NCI-H345 (cell line): ENCODE measurements around the gene NGEF.
A peak's percentile ranks its signal among the peaks of the same experiment; 100 is the strongest.
"Not testable (repeated sequence)": the region's sequence is repeated elsewhere in the genome, so short reads cannot be mapped to it uniquely, and the experiment has no call there.

Experiments used
- DNase-seq: peaks from one replicate; lab custom pipeline; 2025; lab: John Stamatoyannopoulos, UW

The NGEF gene

DNA sequence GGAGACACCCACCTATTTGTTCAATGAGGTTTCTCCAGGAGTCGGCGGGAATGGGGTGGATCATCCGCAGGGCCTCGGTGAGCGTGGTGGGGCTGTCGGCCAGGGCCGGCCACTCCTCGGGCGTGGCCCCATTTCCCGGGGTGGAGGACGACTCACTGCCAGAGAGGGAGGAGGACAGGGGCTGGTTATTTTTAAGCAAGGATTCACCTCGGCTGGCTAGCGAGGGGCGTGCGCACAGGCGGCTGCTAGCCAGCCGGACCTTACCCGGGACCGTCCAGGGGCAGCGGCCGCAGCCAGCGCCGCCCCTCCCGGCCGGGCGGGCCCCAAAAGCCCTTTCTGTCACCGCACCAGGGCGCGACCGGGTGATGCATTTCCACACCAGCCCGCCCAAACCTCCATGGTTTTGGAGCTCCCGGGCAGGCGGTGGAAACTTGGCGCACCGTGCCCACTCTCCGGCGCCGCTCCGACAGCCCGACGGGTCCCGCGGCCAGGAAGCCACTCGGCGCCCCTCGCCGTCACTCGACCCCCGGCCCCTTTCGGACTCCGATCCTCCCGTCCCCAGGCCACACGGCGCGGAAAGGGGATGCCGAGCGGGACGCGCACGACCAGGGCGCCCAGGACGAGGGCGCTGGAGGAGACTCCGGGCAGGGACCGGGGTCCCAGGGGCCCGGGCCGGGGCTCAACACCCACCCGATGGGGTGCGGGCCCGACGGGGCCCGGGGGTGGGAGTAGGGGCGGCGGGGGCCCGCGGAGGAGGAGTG is 85.8 kb downstream of the NGEF start:
- DNase-seq = no peak

DNA sequence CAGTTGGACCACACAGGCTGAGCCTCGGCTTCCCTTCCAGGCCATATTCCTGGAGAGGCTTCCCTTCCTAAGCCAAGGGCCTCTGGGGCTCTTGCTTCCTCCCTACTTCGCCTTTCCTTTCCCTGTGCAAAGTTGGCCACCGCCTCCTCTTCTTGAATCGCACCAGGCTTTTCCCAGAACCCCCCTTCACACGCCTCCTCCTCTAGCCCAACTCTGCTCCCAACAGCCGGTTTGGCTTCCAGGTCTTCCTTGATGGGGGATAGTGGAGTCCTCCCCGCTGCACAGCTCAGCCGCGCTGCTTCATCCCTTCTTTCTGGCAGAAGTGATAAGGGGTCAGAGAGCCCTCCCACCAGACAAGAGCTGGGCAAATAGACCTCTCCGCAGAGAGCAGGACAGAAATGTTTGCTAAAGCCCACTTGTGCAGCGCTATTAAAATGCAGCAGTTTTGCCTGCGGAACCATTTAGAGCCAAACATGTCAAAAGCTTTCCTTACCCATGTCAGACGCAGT is 86.6 kb downstream of the NGEF start:
- no peak for DNase-seq

DNA sequence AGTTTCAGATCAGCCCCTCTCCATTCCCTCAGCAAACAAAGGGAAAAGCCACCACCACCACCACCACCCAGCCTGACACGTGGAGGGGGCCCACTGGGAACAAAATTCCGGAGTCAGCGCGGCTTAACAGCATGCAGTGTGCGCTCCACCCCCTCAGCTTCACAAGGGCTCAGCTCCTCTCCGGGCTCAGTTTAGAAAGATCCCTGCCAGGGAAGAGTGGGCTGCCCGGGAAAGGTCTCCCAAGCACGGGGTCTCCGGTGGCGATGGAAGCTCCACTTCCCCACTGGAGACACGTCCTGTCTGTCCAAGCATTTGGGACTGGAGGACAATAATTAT is 87.3 kb downstream of the NGEF start:
- no peak for DNase-seq

DNA sequence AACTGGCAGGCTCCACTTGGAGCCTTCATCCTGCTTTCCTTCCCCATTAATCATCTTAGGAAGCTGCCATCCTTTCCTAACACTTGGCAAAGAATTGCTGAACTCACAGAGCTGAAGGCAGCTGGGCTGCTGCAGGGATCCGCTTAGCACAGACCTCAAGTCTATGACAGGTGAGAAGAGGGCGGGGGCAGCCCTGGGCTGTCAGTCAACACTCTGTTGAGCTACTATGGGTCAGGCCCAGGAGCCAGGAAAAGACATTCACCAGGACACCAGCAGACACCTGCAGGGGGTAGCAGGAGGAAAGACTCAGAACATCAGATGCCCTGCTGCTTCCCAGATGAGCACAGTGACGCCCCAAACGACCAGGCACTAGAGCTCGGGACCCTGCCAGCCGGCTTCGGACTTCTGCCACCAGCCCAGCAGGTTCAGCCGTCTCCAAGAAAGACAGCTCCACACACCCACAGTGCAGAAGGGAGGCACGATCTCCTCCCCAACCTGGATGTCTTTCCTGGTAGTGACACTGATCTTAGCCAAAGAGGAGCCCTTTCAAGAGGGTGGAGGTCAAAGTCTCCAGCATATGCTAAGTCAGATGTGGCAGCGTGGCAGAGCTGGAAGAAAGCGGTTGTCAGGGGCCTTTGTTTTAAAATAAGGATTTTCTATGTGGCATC is 87.8 kb downstream of the NGEF start:
- no peak for DNase-seq

DNA sequence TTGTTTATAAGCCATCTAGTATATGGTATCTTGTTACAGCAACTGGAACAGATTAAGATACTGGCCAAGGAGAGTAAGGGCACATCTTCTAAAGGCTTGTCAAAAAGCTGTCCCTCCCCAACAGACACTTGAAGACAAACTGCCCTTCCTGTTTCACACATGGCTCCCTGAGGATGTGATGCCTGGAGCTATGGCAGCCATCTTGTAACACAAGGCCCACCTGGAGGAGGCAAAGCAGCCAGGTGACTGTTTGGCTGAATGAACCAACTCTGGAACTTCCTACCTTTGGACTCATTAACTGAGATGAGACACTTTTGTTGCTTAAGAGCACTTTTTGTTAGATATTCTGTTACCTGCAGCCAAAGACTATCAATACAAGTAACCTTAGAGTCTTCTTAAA is 88.6 kb downstream of the NGEF start:
- no peak for DNase-seq

DNA sequence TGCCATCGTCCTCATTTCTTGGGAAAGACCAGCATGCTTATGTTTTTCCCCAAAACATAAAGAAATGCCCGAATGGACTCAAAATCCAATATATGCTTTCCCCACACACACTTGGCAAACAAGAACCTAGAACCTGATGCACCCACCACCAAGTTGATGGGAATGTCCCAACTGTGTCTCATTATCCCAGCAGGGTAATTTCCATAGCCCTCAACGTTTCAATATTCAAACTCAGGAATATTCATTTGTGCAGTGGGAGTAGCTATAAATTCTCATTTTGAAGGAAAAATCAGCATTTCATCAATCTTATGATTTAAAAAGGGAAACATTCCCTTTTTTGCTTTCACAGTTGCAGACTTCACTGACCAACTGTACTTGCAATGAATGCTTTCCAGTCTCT is 92.3 kb downstream of the NGEF start:
- no peak for DNase-seq

DNA sequence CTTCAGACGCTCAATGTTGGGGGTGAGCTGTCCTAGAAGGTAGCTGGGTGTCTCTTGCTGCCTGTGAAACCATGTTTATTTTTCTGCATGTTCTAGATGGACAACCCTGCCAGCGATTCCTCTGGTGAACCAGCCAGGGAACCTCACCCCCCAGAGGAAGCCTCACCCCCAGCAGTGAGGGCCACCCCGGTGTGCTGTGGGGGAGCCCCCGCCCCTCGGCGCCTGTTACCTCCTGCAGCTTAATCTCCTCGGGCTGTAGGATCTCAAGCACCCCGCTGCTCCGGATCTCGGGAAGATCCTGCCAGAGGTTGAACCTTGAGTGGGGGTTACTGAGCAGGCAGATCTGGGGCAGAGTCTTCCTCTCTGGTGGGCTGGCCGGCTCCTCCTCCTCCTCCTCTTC is 93.0 kb downstream of the NGEF start:
- no peak for DNase-seq

DNA sequence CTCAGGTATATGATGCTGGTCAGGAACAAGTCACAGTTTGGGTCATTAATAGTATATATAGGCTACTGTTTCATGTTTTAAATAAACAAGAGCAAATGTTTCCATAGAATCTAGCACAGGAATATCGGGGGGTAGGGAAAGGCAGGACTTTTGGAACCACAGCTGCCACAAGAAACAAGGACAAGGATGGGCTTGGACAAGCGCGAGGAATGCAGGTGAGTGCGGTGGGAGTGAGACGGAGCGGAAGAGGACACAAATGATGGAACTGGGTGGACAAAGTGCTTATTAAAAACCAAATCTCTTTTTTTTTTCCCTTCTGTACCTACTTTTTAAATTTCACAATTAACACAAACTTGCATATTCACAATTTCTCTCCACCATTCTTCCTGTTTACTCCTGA is 93.9 kb downstream of the NGEF start:
- DNase-seq = no peak

DNA sequence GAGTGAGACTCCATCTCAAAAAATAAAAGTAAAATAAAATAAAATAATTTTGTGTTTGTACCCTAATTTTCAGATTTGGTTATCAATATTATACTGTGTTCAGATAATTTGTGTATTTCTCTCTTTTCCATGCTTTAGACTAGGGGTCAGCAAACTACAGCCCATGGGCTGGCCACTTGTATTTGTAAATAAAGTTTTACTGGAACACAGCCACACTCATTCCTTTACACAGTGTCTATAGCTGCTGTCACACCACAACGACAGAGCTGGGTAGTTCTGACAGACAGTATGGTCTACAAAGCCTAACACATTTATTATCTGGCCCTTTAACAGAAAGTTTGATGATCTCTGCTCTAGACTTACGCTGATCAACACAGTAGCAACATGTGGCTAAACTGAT is 99.2 kb downstream of the NGEF start:
- no peak for DNase-seq

DNA sequence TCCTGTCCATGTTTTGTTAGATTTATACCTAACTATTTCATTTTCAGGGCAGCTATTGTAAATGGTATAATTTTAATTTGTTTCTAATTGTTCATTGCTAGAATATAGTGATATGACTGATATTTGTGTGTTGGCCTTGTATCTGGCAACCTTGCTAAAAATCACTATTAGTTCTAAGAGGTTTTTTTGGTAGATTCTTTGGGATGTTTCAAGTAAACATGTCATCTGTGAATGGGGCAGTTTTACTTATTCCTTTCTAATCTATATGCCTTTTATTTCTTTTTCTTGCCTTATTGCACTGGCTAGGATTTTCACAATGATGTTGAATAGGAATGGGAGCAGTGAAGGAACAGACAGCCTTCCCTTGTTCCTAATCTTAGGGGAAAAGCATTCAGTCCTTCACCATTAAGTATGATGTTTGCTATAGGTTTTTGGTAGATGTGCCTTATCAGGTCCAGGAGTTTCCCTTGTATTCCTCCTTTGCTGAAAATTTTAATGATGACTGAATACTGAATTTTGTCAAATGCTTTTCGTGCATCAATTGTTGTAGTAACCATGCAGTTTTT is 101.3 kb downstream of the NGEF start:
- DNase-seq = no peak

DNA sequence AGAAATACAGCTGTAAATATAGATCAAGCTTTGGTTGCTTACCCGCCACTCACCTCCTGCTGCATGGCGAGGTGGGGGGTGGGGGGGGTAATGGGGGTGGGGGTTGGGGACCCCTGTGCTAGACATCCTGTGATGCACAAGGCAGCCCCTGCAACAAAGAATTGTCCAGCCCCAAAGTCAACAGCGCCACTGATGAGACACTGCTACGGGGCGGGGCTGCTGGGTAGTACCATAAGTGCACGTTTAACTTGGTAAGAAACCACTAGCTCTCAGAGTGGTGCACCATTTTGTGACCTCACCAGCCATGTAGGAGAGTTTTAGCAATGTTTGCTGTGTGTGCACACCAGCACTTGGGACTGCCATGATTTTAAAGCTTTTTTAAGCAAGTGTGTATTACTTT is 102.7 kb downstream of the NGEF start:
- DNase-seq = no peak

DNA sequence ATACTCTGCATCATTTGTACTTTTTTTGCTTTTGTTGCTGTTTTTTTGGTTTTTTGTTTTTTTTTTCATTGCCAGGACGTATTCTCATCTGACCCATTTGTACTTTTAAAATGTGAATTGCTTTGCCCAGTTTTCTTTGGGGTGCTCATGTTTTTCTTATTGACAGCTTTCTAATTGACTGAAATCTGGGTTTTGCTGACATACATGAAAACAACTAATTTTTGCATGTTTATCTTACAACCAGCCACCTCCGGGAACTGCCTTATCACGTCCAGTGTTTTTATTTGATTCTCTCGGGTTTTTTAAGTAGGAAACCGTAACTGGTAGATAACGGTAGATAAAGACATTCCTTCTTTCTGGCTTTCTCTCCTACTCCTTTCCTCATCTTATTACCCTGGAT is 104.4 kb downstream of the NGEF start:
- no peak for DNase-seq

DNA sequence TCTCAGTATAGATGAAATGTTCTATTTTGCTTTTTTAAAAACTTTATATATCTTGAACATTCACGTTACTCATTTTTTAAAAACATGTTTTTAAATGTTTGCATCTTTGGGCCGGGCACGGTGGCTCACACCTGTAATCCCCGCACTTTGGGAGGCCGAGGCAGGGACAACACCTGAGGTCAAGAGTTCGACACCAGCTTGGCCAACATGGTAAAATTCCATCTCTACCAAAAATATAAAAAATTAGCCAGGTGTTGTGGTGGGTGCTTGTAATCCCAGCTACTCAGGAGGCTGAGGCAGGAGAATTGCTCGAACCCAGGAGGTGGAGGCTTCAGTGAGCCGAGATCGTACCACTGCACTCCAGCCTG is 105.4 kb downstream of the NGEF start:
- not testable (repeated sequence) for DNase-seq

DNA sequence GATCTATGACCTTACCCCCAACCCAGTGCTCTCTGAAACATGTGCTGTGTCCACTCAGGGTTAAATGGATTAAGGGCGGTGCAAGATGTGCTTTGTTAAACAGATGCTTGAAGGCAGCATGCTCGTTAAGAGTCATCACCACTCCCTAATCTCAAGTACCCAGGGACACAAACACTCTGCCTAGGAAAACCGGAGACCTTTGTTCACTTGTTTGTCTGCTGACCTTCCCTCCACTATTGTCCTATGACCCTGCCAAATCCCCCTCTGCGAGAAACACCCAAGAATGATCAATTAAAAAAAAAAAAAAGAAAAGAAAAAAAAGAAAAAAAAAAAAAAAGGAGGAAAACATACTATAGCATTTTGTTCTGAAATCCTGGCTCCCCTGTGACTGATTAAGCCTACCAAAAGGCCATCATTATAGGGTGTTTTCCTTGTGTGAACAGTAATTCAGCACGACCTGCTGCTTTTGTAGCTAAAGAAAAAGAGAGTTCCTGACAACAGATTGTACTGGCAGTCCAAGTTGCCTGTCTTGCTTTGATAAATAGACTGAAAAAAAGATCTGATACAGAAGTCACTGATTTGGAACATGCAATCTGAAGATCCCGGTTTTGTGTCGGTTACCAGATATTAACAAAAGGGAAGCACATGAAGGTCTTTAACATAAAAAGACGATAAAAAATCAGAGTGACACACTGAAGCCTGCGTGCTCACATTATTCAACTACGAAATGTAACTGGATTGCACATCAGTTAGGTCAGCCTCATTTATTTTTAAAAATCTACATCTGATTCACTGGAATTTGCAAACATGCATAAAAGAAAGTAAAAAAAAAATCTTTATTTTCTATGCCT is 106.0 kb downstream of the NGEF start:
- peak; percentile 26 for DNase-seq

DNA sequence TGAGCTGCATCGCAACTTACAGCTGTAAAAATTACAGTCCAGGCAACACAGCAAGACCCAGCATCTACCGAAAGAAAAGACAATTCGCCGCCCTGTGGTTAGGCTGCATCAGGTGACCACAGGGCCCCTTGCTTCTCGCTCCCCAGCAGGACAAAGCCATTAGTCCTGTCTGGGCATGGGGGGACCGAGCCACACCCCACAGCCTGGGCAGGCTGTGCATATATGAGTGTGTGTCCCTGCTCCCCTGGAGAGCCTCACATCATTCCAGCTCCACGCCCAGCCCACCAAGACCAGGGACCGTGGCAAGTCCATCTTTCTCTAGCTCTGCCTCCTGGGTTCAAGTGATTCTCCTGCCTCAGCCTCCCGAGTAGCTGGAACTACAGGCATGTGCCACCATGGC is 109.1 kb downstream of the NGEF start:
- no peak for DNase-seq

DNA sequence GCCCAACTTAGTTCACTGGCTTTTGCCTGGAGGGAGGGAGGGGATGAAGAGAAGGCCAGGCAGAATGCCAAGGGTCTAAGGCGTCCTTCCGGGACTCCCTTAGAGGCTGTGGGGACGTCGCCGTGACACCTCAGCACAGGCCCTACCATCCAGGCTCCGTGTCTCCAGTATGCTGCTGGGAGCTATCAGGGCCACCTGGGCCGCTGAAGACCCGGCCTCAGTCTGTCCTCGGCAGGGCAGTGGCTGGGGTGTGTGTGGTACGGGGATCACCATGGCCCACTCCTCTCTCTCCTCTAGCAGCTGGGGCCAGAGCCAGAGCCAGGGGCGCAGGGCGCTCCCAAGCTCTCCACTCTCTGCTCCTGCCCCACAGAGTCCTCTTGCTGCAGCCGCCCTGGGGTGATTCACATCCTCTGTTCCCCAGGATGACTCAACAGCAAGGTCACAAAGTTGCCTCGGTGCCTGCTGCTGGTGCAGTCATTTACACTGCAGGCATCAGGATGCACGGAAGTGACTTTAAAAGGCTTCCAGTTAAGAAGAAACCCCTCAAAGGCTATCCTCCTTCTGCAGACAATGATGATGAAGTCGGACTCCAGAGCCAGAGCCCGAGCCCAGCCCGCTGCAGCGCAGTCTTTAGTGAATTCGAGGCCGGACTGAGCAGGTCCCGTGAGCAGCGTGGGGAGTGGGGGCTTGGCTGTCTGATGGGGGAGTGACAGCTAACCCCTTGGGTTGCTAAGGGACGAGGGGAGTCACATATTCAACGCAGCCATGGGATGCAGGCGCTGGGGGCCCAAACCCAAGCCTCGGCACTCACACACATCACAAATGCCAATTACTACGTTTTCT is 111.1 kb downstream of the NGEF start:
- no peak for DNase-seq

DNA sequence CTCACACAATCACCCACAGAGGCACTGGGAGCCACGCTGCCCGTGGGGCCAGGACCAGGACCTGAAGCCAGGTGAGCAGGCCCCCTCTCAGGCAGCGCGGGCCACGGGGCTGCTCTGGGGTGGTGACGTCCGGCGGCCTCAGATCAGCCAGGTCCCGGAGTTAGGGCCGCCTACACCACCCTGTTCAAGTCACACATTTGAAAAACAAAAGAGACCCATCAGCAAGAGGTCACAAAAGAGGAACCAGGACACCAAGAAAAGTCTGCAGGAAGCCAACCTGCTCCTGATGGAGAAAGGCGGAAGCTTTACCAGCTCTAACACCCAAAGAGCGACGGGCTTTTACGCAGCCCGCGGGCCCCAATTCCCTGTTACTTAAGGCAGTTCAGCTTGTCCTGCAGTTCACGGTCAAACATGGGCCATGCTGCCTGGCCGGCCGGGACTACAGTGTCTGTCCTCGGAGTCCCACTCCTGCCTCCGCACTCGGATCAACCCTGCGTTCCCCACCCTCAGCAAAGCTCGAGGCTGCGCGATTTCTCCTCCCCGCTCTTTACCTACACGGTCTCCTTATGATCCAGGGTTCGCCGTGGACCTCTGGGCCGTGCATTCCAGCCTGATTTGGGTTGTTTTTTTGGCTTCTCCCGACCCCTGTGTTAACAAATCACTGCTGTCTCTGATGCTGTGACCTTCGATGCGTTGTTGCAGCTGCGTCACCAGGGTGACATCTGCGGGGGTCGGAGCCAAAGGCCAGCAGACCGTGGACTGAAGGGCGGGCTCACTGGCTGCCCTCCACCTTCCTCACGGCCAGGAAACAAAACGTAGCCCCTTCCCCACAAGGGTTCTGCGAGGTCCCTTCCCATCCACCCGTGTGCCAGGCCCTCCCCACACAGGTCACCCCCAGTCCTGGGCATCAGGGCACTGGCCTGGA is 112.0 kb downstream of the NGEF start:
- DNase-seq = no peak

DNA sequence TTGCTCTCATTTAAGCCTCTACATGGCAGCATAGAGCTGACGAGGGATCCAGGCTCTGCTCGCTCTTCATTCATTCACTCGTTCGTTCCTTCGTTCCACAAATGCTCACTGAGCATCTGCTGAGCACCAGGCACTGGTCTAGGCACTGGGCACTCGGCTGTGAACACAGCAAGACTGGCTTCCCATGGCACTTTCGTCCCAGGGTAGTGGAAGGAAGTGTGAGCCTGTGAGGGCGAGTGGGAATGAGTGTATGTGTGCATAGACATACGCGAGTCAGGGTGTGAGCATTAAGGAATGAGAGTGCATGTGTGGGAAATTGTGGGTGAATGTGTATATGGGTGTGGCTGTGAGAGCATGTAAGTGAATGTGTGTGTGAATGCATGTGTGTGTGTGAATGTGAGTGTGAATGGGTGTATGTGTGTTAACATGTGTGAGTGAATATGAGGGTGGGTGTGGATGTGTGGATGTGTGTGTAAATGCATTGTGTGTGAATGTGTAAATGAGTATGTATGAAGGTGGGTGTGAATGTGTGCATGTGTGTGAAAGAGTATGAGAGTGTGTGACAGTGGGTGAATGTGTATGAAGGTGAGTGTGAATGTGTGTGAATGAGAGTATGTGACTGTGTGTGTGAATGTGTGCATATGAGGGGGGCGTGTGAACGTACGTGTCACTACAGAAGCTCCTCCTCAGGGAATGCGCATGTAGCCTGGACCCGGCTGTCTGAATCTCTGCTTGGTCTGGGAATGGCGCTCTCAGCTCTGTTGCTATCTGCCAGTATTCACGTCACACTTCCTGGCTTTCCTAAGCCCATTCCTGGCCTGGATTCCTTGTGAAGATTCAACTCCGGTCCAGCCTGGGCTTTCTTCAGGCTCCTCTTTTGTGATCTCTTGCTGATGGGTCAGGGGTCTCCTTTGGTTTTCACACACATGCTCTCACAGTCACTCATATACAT is 114.2 kb downstream of the NGEF start:
- no peak for DNase-seq

DNA sequence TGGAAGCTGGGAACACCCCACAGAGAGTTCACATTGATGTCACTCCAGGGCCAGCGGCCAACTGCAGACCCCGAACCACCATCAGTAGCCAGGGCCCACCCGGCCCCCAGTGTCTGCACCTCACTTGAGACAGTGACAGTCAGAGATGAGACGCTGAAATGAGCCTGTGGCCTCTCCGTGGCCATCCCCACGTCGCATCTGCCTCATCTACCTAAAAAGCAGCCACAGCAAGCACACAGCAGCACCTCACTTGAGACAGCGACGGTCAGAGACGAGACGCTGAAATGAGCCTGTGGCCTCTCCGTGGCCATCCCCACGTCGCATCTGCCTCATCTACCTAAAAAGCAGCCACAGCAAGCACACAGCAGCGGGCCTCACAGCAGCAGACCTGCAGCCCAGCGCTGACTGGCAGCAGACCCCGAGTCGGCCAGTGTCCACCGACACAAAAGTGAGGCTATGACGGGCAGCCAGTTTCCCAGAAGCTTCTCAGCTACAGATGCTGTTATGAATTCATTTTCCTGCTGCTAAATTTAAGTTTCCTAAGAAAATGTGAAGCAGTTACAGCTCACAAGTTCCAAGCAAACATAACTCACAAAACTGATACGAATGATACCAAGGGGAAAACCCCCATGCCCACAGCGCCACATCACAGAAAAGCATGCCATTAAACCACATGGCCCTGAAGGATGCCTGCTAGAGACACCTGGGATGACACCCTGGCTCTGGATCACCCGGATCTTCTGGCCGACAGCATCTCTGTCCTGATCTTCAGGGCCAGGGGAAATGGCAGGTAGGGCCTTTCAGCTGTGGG is 115.3 kb downstream of the NGEF start:
- DNase-seq = no peak
